ENCODE results near the gene FAM81B.
"Not testable (repeated sequence)": the region's sequence is repeated elsewhere in the genome, so short reads cannot be mapped to it uniquely, and the experiment has no call there.

The FAM81B gene, protein sequence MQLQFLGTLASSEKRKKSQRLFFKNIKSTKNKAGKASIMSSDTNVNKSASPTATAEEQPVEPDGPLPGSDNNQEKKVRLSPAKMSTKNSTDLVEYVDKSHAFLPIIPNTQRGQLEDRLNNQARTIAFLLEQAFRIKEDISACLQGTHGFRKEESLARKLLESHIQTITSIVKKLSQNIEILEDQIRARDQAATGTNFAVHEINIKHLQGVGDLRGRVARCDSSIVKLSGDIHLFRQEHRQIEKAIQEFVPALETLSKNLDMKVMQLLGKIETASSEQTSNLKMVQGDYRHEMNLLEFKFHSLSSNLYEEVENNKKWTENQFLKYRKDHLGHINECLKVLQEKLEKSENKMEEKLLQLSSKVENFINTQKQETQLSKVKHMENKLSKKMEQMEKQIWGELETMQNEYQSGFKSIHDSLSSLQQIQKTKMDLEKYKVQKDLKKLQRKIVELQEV

DNA sequence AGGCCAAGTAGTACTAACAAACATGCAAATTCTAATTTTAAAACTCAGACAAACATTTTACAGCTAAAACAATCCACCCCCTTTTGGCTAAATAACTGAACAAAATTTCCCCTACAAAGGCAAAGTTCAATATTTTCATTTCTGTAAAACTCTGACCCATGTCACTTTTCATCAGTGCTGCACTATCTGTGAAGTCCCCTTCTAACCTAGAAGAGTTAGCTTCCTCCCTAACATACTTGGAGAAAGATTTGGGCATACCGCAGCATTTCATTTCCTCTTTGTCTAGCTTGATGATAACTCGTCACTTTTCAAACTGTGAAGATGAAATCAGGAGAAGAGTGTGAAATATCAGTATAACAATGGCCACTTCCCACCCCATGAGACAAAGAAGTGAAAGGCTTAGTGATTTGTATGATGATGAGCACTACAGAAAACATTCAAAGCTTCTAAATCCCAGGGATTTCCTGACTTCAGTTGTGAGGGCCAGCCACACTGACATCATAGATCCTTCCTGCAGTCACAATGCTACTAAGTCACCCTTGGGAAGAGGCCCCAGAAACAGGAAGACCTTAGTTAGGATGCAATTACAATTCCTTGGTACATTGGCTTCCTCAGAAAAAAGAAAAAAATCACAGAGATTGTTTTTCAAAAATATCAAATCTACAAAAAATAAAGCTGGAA is at the start of gene FAM81B:
FAM81B (plus strand) TSS at position 555 of the 681 bp plus-strand sequence; CDS start at position 579, 24 bp downstream.
- no peaks in the 10 kb centered on the region for H3K4me1 ChIP-seq (ENCODE audit: control insufficient read depth, insufficient read depth, low read length)
- H3K27me3 ChIP-seq (ENCODE audit: control insufficient read depth, insufficient read depth, low read length) = no peaks in the 10 kb centered on the region
- H3K36me3 ChIP-seq (ENCODE audit: control insufficient read depth, insufficient read depth, low read length) = no peaks in the 10 kb centered on the region
- H3K27ac ChIP-seq (ENCODE audit: low read length) = no peak within 1 kb of the TSS
- no CpG with 5 or more reads among the region's 2 CpGs for WGBS (ENCODE audit: insufficient coverage, insufficient read length)
- no peaks in the 10 kb centered on the region for H3K9me3 ChIP-seq (ENCODE audit: control insufficient read depth, insufficient read depth, low read length)
- H3K4me3 ChIP-seq (ENCODE audit: low read length) = no peak within 1 kb of the TSS
- DNase-seq (ENCODE audit: low read depth, low spot score) = no peak

DNA sequence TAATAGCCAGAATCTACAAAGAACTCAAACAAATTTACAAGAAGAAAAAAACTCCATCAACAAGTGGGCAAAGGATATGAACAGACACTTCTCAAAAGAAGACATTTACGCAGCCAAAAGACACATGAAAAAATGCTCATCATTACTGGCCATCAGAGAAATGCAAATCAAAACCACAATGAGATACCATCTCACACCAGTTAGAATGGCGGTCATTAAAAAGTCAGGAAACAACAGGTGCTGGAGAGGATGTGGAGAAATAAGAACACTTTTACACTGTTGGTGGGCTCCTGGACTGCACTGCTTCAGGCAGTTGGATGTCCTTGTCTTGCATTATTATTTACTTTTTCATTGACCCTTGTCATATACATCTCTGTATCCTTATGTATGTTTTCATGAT is 49.7 kb upstream of the FAM81B start:
- H3K27me3 ChIP-seq (ENCODE audit: control insufficient read depth, insufficient read depth, low read length); H3K4me1 ChIP-seq (ENCODE audit: control insufficient read depth, insufficient read depth, low read length); H3K27ac ChIP-seq (ENCODE audit: low read length); H3K36me3 ChIP-seq (ENCODE audit: control insufficient read depth, insufficient read depth, low read length); H3K4me3 ChIP-seq (ENCODE audit: low read length); DNase-seq (ENCODE audit: low read depth, low spot score); H3K9me3 ChIP-seq (ENCODE audit: control insufficient read depth, insufficient read depth, low read length): not testable (repeated sequence)
- no CpG with 5 or more reads among the region's 2 CpGs for WGBS (ENCODE audit: insufficient coverage, insufficient read length)

DNA sequence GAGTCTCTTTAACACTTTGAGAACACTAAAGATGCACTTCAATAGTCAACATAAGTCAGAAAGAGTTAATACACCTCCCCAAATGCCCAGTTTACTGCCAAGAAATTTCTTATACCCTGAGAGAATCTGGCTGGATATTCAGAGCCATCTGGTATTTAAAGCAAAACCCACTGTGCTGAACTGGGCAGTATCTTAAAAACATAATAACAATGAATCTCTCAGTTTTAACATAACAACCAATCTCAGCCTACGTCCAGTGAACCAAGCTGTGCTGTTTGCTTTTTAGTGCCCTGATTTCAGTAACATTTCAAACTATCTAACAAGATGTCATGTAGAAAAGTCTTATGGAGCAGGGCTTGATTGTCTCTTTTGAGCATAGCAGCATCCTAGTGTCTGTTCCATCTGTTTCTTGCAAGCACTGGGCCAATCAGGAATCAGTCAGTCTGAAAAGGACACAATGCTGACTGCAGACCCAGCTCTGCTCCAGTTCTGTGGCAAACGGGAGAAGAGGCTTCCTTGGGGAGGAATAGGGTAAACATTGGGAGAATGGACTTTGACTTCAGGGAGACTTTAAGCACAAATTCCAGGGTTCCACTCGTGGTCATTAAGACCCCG is 43.6 kb upstream of the FAM81B start:
- Histone ChIP-seq H3K36me3 (ENCODE audit: control insufficient read depth, insufficient read depth, low read length) (no peaks in the 10 kb centered on the region), H3K9me3 (ENCODE audit: control insufficient read depth, insufficient read depth, low read length) (no peaks in the 10 kb centered on the region), H3K27me3 (ENCODE audit: control insufficient read depth, insufficient read depth, low read length) (no peaks in the 10 kb centered on the region; the same call in 1 of the 2 replicates), H3K27ac (ENCODE audit: low read length) (no peak overlapping the region), H3K4me1 (ENCODE audit: control insufficient read depth, insufficient read depth, low read length) (no peaks in the 10 kb centered on the region), H3K4me3 (ENCODE audit: low read length) (no peak overlapping the region)
- WGBS (ENCODE audit: insufficient coverage, insufficient read length) = no CpG with 5 or more reads among the region's 4 CpGs
- no peak for DNase-seq (ENCODE audit: low read depth, low spot score)

- DNase-seq (ENCODE audit: low read depth, low spot score) = no peak
- no peaks in the 10 kb centered on the region for H3K9me3 ChIP-seq (ENCODE audit: control insufficient read depth, insufficient read depth, low read length)
- WGBS (ENCODE audit: insufficient coverage, insufficient read length) = no CpG with 5 or more reads among the region's 1 CpG
Measured at GRCh38 chr5:95350631-95351030, 40.5 kb upstream of the FAM81B start.

DNA sequence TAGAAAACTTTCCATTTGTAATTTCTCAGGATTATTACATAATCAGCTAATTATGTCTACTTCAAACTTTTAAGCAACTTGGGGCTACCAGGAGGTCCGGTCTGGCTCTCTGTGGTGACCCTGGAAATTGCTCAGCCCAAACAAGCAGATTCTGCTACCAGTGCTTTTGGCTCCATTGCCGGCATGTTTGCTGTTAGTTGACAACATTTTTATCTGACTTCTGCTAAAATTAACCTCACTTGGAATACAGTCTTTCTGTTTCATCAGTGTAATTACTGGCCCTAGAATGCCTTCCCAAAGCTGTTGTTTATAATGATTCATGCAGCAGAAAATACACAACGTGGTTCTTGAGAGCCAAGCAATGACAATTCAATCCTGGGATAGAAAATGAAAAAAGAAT is 38.5 kb upstream of the FAM81B start:
- no peaks in the 10 kb centered on the region for H3K4me1 ChIP-seq (ENCODE audit: control insufficient read depth, insufficient read depth, low read length)
- WGBS (ENCODE audit: insufficient coverage, insufficient read length) = no CpG with 5 or more reads among the region's 3 CpGs
- H3K27ac ChIP-seq (ENCODE audit: low read length) = no peak overlapping the region
- no peaks in the 10 kb centered on the region for H3K36me3 ChIP-seq (ENCODE audit: control insufficient read depth, insufficient read depth, low read length)
- DNase-seq (ENCODE audit: low read depth, low spot score) = no peak
- H3K27me3 ChIP-seq (ENCODE audit: control insufficient read depth, insufficient read depth, low read length) = no peaks in the 10 kb centered on the region
- no peaks in the 10 kb centered on the region for H3K9me3 ChIP-seq (ENCODE audit: control insufficient read depth, insufficient read depth, low read length)
- no peak overlapping the region for H3K4me3 ChIP-seq (ENCODE audit: low read length)

More at GRCh38 chr5:95350631-95351030, 40.5 kb upstream of the FAM81B start:
- no peaks in the 10 kb centered on the region for H3K36me3 ChIP-seq (ENCODE audit: control insufficient read depth, insufficient read depth, low read length)
- no peaks in the 10 kb centered on the region for H3K27me3 ChIP-seq (ENCODE audit: control insufficient read depth, insufficient read depth, low read length)
- H3K4me3 ChIP-seq (ENCODE audit: low read length) = no peak overlapping the region
- no peak overlapping the region for H3K27ac ChIP-seq (ENCODE audit: low read length)
- no peaks in the 10 kb centered on the region for H3K4me1 ChIP-seq (ENCODE audit: control insufficient read depth, insufficient read depth, low read length)

GRCh38 chr5:95358320-95358719 is 32.8 kb upstream of the FAM81B start:
- Histone ChIP-seq H3K4me3 (ENCODE audit: low read length) (no peak overlapping the region), H3K36me3 (ENCODE audit: control insufficient read depth, insufficient read depth, low read length) (no peaks in the 10 kb centered on the region), H3K4me1 (ENCODE audit: control insufficient read depth, insufficient read depth, low read length) (no peaks in the 10 kb centered on the region), H3K27me3 (ENCODE audit: control insufficient read depth, insufficient read depth, low read length) (no peaks in the 10 kb centered on the region), H3K9me3 (ENCODE audit: control insufficient read depth, insufficient read depth, low read length) (no peaks in the 10 kb centered on the region), H3K27ac (ENCODE audit: low read length) (no peak overlapping the region)
- no CpG with 5 or more reads among the region's 2 CpGs for WGBS (ENCODE audit: insufficient coverage, insufficient read length)
- DNase-seq (ENCODE audit: low read depth, low spot score) = no peak

- DNase-seq (ENCODE audit: low read depth, low spot score) = no peak
- no peaks in the 10 kb centered on the region for H3K27me3 ChIP-seq (ENCODE audit: control insufficient read depth, insufficient read depth, low read length)
- no CpG with 5 or more reads among the region's 2 CpGs for WGBS (ENCODE audit: insufficient coverage, insufficient read length)
- no peaks in the 10 kb centered on the region for H3K4me1 ChIP-seq (ENCODE audit: control insufficient read depth, insufficient read depth, low read length)
- H3K9me3 ChIP-seq (ENCODE audit: control insufficient read depth, insufficient read depth, low read length) = no peaks in the 10 kb centered on the region
- no peak overlapping the region for H3K4me3 ChIP-seq (ENCODE audit: low read length)
- no peak overlapping the region for H3K27ac ChIP-seq (ENCODE audit: low read length)
- H3K36me3 ChIP-seq (ENCODE audit: control insufficient read depth, insufficient read depth, low read length) = no peaks in the 10 kb centered on the region
Measured at GRCh38 chr5:95358848-95359247, 32.3 kb upstream of the FAM81B start.

GRCh38 chr5:95360667-95361066 is 30.5 kb upstream of the FAM81B start:
- not testable (repeated sequence) for H3K27me3 ChIP-seq (ENCODE audit: control insufficient read depth, insufficient read depth, low read length); H3K36me3 ChIP-seq (ENCODE audit: control insufficient read depth, insufficient read depth, low read length); H3K4me3 ChIP-seq (ENCODE audit: low read length); DNase-seq (ENCODE audit: low read depth, low spot score); H3K27ac ChIP-seq (ENCODE audit: low read length); H3K4me1 ChIP-seq (ENCODE audit: control insufficient read depth, insufficient read depth, low read length); H3K9me3 ChIP-seq (ENCODE audit: control insufficient read depth, insufficient read depth, low read length)
- no CpG with 5 or more reads among the region's 2 CpGs for WGBS (ENCODE audit: insufficient coverage, insufficient read length)

DNA sequence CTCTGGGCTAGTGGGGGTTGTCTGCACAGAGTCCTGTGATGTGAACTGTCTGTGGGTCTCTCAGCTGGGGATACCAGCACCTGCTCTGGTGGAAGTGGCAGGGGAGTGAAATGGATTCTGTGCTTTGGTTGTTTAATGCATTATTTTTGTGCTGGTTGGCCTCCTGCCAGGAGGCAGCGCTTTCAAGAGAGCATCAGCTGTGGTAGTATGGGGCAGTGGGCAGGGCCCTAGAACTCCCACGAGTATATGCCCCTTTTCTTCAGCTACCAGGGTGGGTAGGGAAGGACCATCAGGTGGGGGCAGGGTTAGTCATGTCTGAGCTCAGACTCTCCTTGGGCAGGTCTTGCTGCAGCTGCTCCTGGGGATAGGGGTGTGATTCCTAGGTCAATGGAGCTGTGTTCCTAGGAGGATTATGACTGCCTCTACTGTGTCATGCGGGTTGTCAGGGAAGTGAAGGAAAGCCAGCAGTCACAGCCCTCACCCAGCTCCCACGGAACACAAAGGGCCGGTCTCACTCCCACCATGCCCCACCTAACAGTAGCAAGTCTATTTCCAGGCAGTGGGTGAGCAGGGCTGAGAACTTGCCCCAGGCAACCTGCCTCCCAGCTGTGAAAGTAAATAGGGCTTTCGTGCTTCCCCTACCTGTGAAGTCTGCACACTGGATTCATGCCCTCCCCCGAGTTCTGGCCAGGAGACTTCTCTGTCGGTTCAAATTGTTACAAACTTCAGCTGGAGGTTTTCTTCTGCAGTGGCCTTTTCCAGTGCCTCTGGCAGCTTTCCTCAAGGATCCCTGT is 25.7 kb upstream of the FAM81B start:
- no CpG with 5 or more reads among the region's 8 CpGs for WGBS (ENCODE audit: insufficient coverage, insufficient read length)
- no peak for DNase-seq (ENCODE audit: low read depth, low spot score)

GRCh38 chr5:95369782-95370181 is 21.4 kb upstream of the FAM81B start:
- no peak overlapping the region for H3K27ac ChIP-seq (ENCODE audit: low read length)
- no peak for DNase-seq (ENCODE audit: low read depth, low spot score)
- H3K9me3 ChIP-seq (ENCODE audit: control insufficient read depth, insufficient read depth, low read length) = no peaks in the 10 kb centered on the region
- no peaks in the 10 kb centered on the region for H3K36me3 ChIP-seq (ENCODE audit: control insufficient read depth, insufficient read depth, low read length)
- no peak overlapping the region for H3K4me3 ChIP-seq (ENCODE audit: low read length)
- no CpG with 5 or more reads among the region's 3 CpGs for WGBS (ENCODE audit: insufficient coverage, insufficient read length)
- no peaks in the 10 kb centered on the region for H3K4me1 ChIP-seq (ENCODE audit: control insufficient read depth, insufficient read depth, low read length)
- no peaks in the 10 kb centered on the region for H3K27me3 ChIP-seq (ENCODE audit: control insufficient read depth, insufficient read depth, low read length)

More for the DNA sequence above, 25.7 kb upstream of the FAM81B start:
- no peaks in the 10 kb centered on the region for H3K27me3 ChIP-seq (ENCODE audit: control insufficient read depth, insufficient read depth, low read length)
- H3K9me3 ChIP-seq (ENCODE audit: control insufficient read depth, insufficient read depth, low read length) = no peaks in the 10 kb centered on the region
- H3K36me3 ChIP-seq (ENCODE audit: control insufficient read depth, insufficient read depth, low read length) = no peaks in the 10 kb centered on the region
- H3K27ac ChIP-seq (ENCODE audit: low read length) = no peak overlapping the region
- H3K4me3 ChIP-seq (ENCODE audit: low read length) = no peak overlapping the region
- no peaks in the 10 kb centered on the region for H3K4me1 ChIP-seq (ENCODE audit: control insufficient read depth, insufficient read depth, low read length)

Measured in iPS DF 6.9 (cell line).